ENCODE data around the gene PDPR.
"Not testable (repeated sequence)": the region's sequence is repeated elsewhere in the genome, so short reads cannot be mapped to it uniquely, and the experiment has no call there.

Gene PDPR

GRCh38 chr16:70135796-70136195, 21.7 kb downstream of the PDPR start:
- not testable (repeated sequence) for DNase-seq

GRCh38 chr16:70136595-70136994, 22.5 kb downstream of the PDPR start:
- DNase-seq = not testable (repeated sequence)

DNA sequence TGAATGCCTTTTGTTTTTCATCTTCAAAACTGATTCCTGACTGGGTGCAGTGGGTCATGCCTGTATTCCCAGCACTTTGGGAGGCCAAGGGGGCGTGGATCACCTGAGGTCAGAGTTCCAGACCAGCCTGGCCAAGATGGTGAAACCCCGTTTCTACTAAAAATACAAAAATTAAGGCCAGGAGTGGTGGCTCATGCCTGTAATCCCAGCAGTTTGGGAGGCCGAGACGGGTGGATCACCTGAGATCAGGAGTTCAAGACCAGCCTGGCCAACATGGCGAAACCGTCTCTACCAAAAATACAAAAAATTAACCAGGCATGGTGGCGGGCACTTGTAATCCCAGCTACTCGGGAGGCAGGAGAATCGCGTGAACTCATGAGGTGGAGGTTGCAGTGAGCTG, 28.6 kb downstream of the PDPR start:
- not testable (repeated sequence) for DNase-seq

- DNase-seq = not testable (repeated sequence)
Measured at GRCh38 chr16:70143231-70143895, 29.2 kb downstream of the PDPR start.

- not testable (repeated sequence) for DNase-seq
Measured at GRCh38 chr16:70147853-70148252, 33.7 kb downstream of the PDPR start.

GRCh38 chr16:70148453-70148852, 34.3 kb downstream of the PDPR start:
- not testable (repeated sequence) for DNase-seq

DNA sequence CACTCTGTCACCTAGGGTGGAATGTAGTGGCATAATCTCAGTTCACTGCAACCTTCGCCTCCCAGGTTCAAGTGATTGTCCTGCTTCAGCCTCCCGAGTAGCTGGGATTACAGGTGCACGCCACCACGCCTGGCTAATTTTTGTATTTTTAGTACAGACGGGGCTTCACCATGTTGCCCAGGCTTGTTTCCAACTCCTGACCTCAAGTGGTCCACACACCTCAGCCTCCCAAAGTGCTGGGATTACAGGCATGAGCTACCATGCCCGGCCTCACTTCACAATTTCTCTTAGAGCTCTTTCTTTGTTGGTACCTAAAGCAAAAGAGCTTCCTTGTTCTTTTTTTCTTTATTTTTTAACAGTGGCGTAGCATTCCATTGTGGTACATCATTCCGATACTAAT, 35.2 kb downstream of the PDPR start:
- DNase-seq = not testable (repeated sequence)

GRCh38 chr16:70151391-70151790, 37.3 kb downstream of the PDPR start:
- DNase-seq = no peak

GRCh38 chr16:70151941-70152509, 37.9 kb downstream of the PDPR start:
- DNase-seq = no peak

DNA sequence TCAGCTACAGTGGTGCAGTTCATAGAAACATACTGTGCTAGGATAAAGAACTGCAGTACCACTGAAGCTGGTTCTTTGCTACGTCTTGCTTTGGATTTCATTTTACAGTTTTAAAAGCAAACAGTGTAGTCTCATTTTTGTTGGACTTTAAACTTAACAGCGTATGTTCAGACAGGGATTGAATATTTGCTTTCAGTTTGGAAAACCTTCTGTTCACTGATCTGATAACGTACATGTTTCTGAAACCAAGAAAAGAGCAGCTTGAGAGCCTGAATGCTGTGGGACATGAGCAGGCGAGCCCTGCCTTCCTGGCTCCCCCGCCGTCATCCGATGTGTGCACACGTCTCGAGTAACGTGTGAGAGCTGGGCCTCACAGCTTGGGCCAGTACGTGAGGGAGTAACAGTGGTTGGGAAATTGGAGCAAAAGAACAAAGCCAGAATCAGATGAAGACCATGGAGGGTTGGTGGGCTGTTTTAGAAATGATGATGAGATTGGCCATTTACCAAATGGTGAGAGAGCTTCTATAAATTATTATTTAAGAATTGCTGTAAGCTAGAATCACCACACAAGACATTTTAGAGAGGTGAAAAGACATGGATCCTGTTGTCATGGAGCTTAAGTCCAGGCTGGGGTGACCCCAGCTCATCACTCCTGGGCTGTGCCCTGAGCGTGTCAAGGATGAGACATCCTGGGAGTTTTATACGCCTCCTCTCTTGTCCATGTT, 38.6 kb downstream of the PDPR start:
- no peak for DNase-seq

DNA sequence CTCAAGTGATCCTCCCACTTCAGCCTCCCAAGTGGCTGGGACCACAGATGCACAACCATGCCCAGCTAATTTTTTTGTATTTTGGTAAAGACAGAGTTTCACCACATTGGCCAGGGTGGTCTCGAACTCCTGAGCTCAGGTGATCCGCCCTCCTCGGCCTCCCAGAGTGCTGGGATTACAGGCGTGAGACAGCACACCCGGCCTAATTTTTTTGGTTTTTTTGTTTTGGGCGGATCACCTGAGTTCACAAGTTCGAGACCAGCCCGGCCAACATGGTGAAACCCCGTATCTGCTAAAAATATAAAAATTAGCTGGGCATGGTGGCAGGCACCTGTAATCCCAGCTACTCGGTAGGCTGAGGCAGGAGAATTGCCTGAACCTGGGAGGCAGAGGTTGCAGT, 40.6 kb downstream of the PDPR start:
- DNase-seq = not testable (repeated sequence)

GRCh38 chr16:70156207-70156978, 42.3 kb downstream of the PDPR start:
- DNase-seq = no peak

DNA sequence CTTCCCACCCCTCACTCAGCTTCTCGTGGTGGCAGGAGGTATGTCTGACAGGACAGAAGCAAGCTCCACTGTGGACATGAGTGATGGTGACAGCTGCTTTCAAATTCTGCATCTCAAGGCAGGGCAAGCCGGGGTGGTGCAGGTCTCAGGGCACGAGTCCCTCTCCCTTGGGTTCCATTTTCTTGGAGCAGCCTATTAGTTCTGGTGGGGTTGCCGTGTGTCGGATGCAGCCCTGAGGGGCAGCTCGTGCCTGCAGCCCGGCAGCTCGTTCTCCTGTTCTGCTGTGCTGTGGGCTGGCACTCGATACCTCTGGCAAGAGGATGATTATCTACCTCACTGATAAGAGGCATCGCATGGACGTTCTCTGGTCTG, 43.0 kb downstream of the PDPR start:
- DNase-seq = no peak

DNA sequence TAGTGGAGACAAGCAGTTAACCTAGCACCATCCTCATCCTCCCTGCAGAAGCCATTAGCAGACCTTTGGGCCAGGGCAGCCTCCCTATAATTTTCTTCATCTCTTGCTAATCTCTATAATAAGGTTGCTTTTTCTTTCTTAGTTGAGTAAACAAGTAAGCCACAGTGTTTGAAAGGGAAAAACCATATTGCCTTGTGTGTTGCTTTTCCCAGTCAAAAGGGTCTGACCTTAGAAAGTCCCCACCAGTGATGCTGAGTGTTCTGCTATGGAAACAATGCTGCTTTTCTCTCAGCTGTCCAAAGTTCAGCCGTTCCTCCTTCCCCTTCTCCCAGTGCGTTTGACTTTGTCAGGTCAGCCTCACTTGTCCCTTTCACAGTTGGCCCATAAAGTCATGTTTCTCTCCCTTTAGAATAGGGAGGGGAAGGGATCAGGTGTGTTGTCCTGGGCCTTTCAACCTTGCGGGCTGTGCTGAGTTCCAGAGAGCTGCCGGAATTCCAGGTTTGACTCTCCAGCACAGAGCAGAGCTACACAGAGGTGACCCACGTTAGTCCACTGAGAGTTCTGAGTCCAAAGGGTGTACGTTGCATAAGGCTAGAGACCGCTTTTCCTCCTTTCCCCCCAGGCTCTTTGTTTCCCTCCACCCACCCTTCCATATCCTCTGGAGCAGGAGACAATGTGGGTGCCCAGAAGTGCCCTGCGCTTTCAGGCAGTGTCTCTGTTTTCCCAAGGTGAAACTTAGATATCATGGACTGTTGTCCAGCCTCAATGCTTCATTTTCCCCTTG, 43.5 kb downstream of the PDPR start:
- no peak for DNase-seq

GRCh38 chr16:70158261-70158939, 44.3 kb downstream of the PDPR start:
- DNase-seq = no peak

DNA sequence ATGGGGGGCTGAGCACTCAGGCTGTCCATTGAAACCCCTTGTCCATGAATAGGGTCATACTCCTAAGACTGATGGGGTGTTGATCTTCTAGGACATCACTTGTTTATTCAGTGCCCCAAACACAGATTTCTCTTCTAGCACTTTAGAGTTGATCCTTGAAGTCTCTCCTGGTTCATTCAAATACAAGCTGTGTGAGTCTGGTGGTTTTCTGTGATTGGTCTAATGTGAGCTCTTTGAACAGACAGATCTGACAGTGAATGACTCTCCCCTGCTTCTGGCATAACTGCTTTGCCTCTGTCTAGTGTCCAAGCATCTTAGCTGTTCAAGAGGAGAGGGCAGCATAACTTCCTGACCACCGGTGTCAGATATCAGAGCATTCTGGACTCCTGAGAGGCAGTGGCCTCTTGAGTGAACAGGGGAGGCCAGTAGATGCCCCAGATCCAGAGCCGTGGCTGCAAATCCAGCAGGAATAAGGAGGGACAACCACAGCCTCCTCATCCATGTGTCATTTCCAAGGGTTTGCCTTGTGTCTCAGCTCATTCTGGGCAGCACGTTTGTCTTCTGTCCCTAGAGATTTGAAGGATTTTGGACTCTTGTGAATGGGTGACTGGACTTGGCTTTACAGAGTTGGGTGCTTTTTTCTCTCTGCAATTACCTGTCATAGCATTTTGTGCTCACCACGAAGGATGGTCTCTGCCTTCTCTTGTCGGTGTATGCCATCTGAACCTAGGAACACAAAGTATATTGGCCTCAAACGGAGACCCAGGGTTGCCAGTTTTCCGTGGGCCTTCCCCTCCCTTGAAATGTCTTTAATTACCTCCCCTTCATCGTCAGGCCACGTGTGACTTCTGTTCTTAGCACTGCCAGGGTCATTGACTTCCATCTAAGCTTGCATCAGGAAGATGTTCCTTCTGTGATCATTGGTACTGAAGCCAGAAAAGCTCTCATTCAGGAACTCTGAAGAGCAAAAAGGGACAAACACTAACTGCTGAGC, 45.5 kb downstream of the PDPR start:
- no peak for DNase-seq

- no peak for DNase-seq
Measured at GRCh38 chr16:70160388-70160787, 46.3 kb downstream of the PDPR start.

GRCh38 chr16:70160821-70161220, 46.7 kb downstream of the PDPR start:
- DNase-seq = no peak

GRCh38 chr16:70161350-70161749, 47.2 kb downstream of the PDPR start:
- no peak for DNase-seq

GRCh38 chr16:70162041-70162451, 47.9 kb downstream of the PDPR start:
- DNase-seq = peak; percentile 69

GRCh38 chr16:70163596-70163995, 49.5 kb downstream of the PDPR start:
- DNase-seq = no peak

Measured in EL (cell line).